Amniotic stem cell (primary cell): ENCODE measurements around the gene APBA2.

Experiments used
- DNase-seq: peaks from one replicate; lab custom pipeline; 2025; lab: John Stamatoyannopoulos, UW

Gene APBA2

GRCh38 chr15:29088666-29089065 lies 202.9 kb downstream of the APBA2 start:
- no peak for DNase-seq

GRCh38 chr15:29089731-29090616 lies 204.2 kb downstream of the APBA2 start:
- no peak for DNase-seq

- no peak for DNase-seq
These were observed 205.1 kb downstream of the APBA2 start for GRCh38 chr15:29090617-29091466.

GRCh38 chr15:29091666-29092065 lies 205.9 kb downstream of the APBA2 start:
- no peak for DNase-seq

- no peak for DNase-seq
These were observed 206.7 kb downstream of the APBA2 start for GRCh38 chr15:29092376-29093064.

GRCh38 chr15:29093065-29093435 lies 207.3 kb downstream of the APBA2 start:
- no peak for DNase-seq

- no peak for DNase-seq
These were observed 208.0 kb downstream of the APBA2 start for GRCh38 chr15:29093696-29094343.

GRCh38 chr15:29094711-29095110 lies 208.9 kb downstream of the APBA2 start:
- DNase-seq = no peak

GRCh38 chr15:29095746-29096145 lies 210.0 kb downstream of the APBA2 start:
- DNase-seq = no peak

GRCh38 chr15:29097168-29097567 lies 211.4 kb downstream of the APBA2 start:
- no peak for DNase-seq

- no peak for DNase-seq
These were observed 212.2 kb downstream of the APBA2 start for GRCh38 chr15:29097971-29098370.

GRCh38 chr15:29098652-29099051 lies 212.9 kb downstream of the APBA2 start:
- DNase-seq = no peak

GRCh38 chr15:29099131-29099880 lies 213.5 kb downstream of the APBA2 start:
- no peak for DNase-seq

GRCh38 chr15:29100486-29101000 lies 214.8 kb downstream of the APBA2 start:
- DNase-seq = no peak

GRCh38 chr15:29101491-29101890 lies 215.7 kb downstream of the APBA2 start:
- DNase-seq = no peak

- peak; percentile 6 for DNase-seq
These were observed 216.5 kb downstream of the APBA2 start for GRCh38 chr15:29102173-29102794.

- DNase-seq = no peak
These were observed 217.4 kb downstream of the APBA2 start for GRCh38 chr15:29102911-29103823.

GRCh38 chr15:29103824-29104565 lies 218.2 kb downstream of the APBA2 start:
- peak; percentile 47 for DNase-seq

GRCh38 chr15:29104566-29104880 lies 218.7 kb downstream of the APBA2 start:
- no peak for DNase-seq
